ES-I3 (cell line): ENCODE results near the gene OR5T2.
"Not testable (repeated sequence)": the region's sequence is repeated elsewhere in the genome, so short reads cannot be mapped to it uniquely, and the experiment has no call there.

ENCODE experiments used
- H3K36me3 ChIP-seq: 2 replicates; pipeline ENCODE4 v1.6.1; 2013; ENCODE audit warnings: mild to moderate bottlenecking, low read length, control low read depth, moderate library complexity; ENCODE audit not compliant: insufficient read depth
- H3K4me1 ChIP-seq: 2 replicates; pipeline ENCODE4 v1.6.1; 2013; ENCODE audit warnings: mild to moderate bottlenecking, control low read depth, low read length; ENCODE audit not compliant: insufficient read depth
- H3K9ac ChIP-seq: 2 replicates; pipeline ENCODE4 v1.6.1; 2013; ENCODE audit warnings: low read depth, mild to moderate bottlenecking, low read length, moderate library complexity
- H3K9me3 ChIP-seq: 2 replicates; pipeline ENCODE4 v1.6.1; 2013; ENCODE audit warnings: mild to moderate bottlenecking, low read length, moderate library complexity; ENCODE audit not compliant: control insufficient read depth, insufficient read depth

Gene OR5T2

GRCh38 chr11:56234155-56234554 is at the start of gene OR5T2:
OR5T2 (minus strand) TSS chr11:56234255; CDS start chr11:56233062, 1,193 bp downstream.
- no peaks in the 10 kb centered on the region for H3K9me3 ChIP-seq

GRCh38 chr11:56273854-56274253 is 39.8 kb upstream of the OR5T2 start, which contains the start of gene OR5T1:
OR5T1 (plus strand) TSS chr11:56274154; CDS start chr11:56275639, 1,485 bp downstream.
- Histone ChIP-seq H3K9me3 (no peaks in the 10 kb centered on the region), H3K4me1 (no peaks in the 10 kb centered on the region), H3K36me3 (no peaks in the 10 kb centered on the region), H3K9ac (no peak within 1 kb of the TSS)

More at GRCh38 chr11:56234155-56234554, at the start of gene OR5T2:
- no peaks in the 10 kb centered on the region for H3K4me1 ChIP-seq
- H3K9ac ChIP-seq: no peak within 1 kb of the TSS
- H3K36me3 ChIP-seq: no peaks in the 10 kb centered on the region

- Histone ChIP-seq H3K4me1 (no peaks in the 10 kb centered on the region), H3K9ac (no peak overlapping the region), H3K36me3 (no peaks in the 10 kb centered on the region), H3K9me3 (no peaks in the 10 kb centered on the region)
These were observed 37.0 kb upstream of the OR5T2 start for GRCh38 chr11:56271092-56271491.

GRCh38 chr11:56251954-56252353 is 17.9 kb upstream of the OR5T2 start, which contains the start of gene OR5T3:
OR5T3 (plus strand) TSS chr11:56252254; CDS start chr11:56252254, 0 bp downstream.
- H3K9me3 ChIP-seq: no peaks in the 10 kb centered on the region
- no peak within 1 kb of the TSS for H3K9ac ChIP-seq
- H3K36me3 ChIP-seq: no peaks in the 10 kb centered on the region
- H3K4me1 ChIP-seq: no peaks in the 10 kb centered on the region

- H3K4me1 ChIP-seq, H3K9ac ChIP-seq, H3K9me3 ChIP-seq, H3K36me3 ChIP-seq: not testable (repeated sequence)
These were observed 14.3 kb downstream of the OR5T2 start for GRCh38 chr11:56219735-56220134.

- no peaks in the 10 kb centered on the region for H3K4me1 ChIP-seq
- no peak overlapping the region for H3K9ac ChIP-seq
- no peaks in the 10 kb centered on the region; the same call in 1 of the 2 replicates for H3K9me3 ChIP-seq
- H3K36me3 ChIP-seq: no peaks in the 10 kb centered on the region
These were observed 19.5 kb downstream of the OR5T2 start for GRCh38 chr11:56214537-56214936.

GRCh38 chr11:56207790-56208189 is 26.3 kb downstream of the OR5T2 start:
- no peak overlapping the region for H3K9ac ChIP-seq
- H3K36me3 ChIP-seq: no peaks in the 10 kb centered on the region
- H3K4me1 ChIP-seq: no peaks in the 10 kb centered on the region
- no peaks in the 10 kb centered on the region for H3K9me3 ChIP-seq

- H3K4me1 ChIP-seq: no peaks in the 10 kb centered on the region
- no peaks in the 10 kb centered on the region for H3K36me3 ChIP-seq
- H3K9ac ChIP-seq: no peak overlapping the region
- H3K9me3 ChIP-seq: no peaks in the 10 kb centered on the region
These were observed 36.7 kb downstream of the OR5T2 start for GRCh38 chr11:56197367-56197766.

GRCh38 chr11:56196705-56197104 is 37.4 kb downstream of the OR5T2 start:
- Histone ChIP-seq H3K36me3 (no peaks in the 10 kb centered on the region), H3K9ac (no peak overlapping the region), H3K4me1 (no peaks in the 10 kb centered on the region), H3K9me3 (no peaks in the 10 kb centered on the region)

GRCh38 chr11:56188602-56189001 is 45.5 kb downstream of the OR5T2 start:
- no peaks in the 10 kb centered on the region for H3K9me3 ChIP-seq
- no peak overlapping the region for H3K9ac ChIP-seq
- H3K36me3 ChIP-seq: no peaks in the 10 kb centered on the region
- H3K4me1 ChIP-seq: no peaks in the 10 kb centered on the region

- Histone ChIP-seq H3K9me3 (no peaks in the 10 kb centered on the region; the same call in 1 of the 2 replicates), H3K9ac (no peak overlapping the region), H3K36me3 (no peaks in the 10 kb centered on the region), H3K4me1 (no peaks in the 10 kb centered on the region)
These were observed 50.6 kb downstream of the OR5T2 start for GRCh38 chr11:56183459-56183858.
